OCI-LY1 (cell line): ENCODE results near the gene MELTF.

Source experiments
- H2AFZ ChIP-seq: fragments of 200-600 bp; sonication (generic), shearing (Covaris generic); 2 replicates; pipeline ENCODE4 v1.6.0; 2014; ENCODE audit warnings: antibody characterized with exemption, mild to moderate bottlenecking, low read length
- H3F3A ChIP-seq: fragments of 200-600 bp; sonication (generic), shearing (Covaris generic); 2 replicates; pipeline ENCODE4 v1.6.0; 2014; ENCODE audit warnings: mild to moderate bottlenecking, antibody characterized with exemption, low read length, moderate library complexity; ENCODE audit not compliant: insufficient read depth
- H3K27ac ChIP-seq: fragments of 200-600 bp; sonication (generic); 2 replicates; pipeline ENCODE4 v1.5.1; 2014; ENCODE audit warnings: low read length, mixed run types, mild to moderate bottlenecking, low read depth; ENCODE audit not compliant: poor library complexity, severe bottlenecking
- H3K27me3 ChIP-seq: fragments of 200-600 bp; sonication (generic); 2 replicates; pipeline ENCODE4 v1.6.0; 2014; ENCODE audit warnings: antibody characterized with exemption, mild to moderate bottlenecking, low read length, moderate library complexity; ENCODE audit not compliant: insufficient read depth
- H3K36me3 ChIP-seq: fragments of 200-600 bp; sonication (generic); 2 replicates; pipeline ENCODE4 v1.6.1; 2014; ENCODE audit warnings: mild to moderate bottlenecking, antibody characterized with exemption, low read length, moderate library complexity, mixed read lengths; ENCODE audit not compliant: insufficient read depth
- H3K4me1 ChIP-seq: fragments of 200-600 bp; sonication (generic); 2 replicates; pipeline ENCODE4 v1.5.1; 2014; ENCODE audit warnings: mild to moderate bottlenecking, low read length, moderate library complexity; ENCODE audit not compliant: insufficient read depth, severe bottlenecking
- H3K4me2 ChIP-seq: fragments of 200-600 bp; sonication (generic), shearing (Covaris generic); 2 replicates; pipeline ENCODE4 v1.6.1; 2014; ENCODE audit warnings: low read length
- H3K4me3 ChIP-seq: fragments of 200-600 bp; sonication (generic); 2 replicates; pipeline ENCODE4 v1.5.1; 2014; ENCODE audit warnings: low read length, low read depth, mild to moderate bottlenecking, mixed read lengths; ENCODE audit not compliant: poor library complexity, severe bottlenecking
- H3K79me2 ChIP-seq: fragments of 200-600 bp; shearing (Covaris generic); 2 replicates; pipeline ENCODE4 v1.6.1; 2016; ENCODE audit warnings: mixed run types, low read length, mixed read lengths; ENCODE audit not compliant: insufficient read depth
- H3K9ac ChIP-seq: fragments of 200-600 bp; sonication (generic), shearing (Covaris generic); 2 replicates; pipeline ENCODE4 v1.6.1; 2014; ENCODE audit warnings: mild to moderate bottlenecking, low read length, mixed read lengths
- H3K9me2 ChIP-seq: fragments of 200-600 bp; sonication (generic), shearing (Covaris generic); 2 replicates; pipeline ENCODE4 v1.6.1; 2014; ENCODE audit warnings: low read depth, mild to moderate bottlenecking, low read length, mixed read lengths
- H3K9me3 ChIP-seq: fragments of 200-600 bp; shearing (Covaris generic); 2 replicates; pipeline ENCODE4 v1.6.1; 2014; ENCODE audit warnings: low read length, mixed read lengths
- H4K20me1 ChIP-seq: fragments of 200-600 bp; sonication (generic), shearing (Covaris generic); 2 replicates; pipeline ENCODE4 v1.6.0; 2016; ENCODE audit warnings: mild to moderate bottlenecking, low read length; ENCODE audit not compliant: insufficient read depth
- CTCF ChIP-seq: fragments of 200-600 bp; sonication (generic), shearing (Covaris generic); IDR thresholded peaks from 2 replicates; pipeline ENCODE4 v1.5.1; 2017; ENCODE audit warnings: mild to moderate bottlenecking, antibody characterized with exemption, low read length, moderate library complexity, mixed read lengths
- EZH2 ChIP-seq: fragments of 200-600 bp; sonication (generic), shearing (Covaris generic); IDR thresholded peaks from 2 replicates; pipeline ENCODE4 v1.8.0; 2017; ENCODE audit warnings: borderline replicate concordance, mixed run types, mild to moderate bottlenecking, antibody characterized with exemption, low read length, moderate library complexity, mixed read lengths

Gene MELTF

GRCh38 chr3:197011780-197012539 lies 17.7 kb downstream of the MELTF start:
- Histone ChIP-seq H3F3A (no peaks in the 10 kb centered on the region), H3K9ac (no peak overlapping the region), H3K9me2 (no peaks in the 10 kb centered on the region), H2AFZ (no peak overlapping the region), H3K79me2 (no peaks in the 10 kb centered on the region), H3K4me1 (no peaks in the 10 kb centered on the region), H4K20me1 (no peaks in the 10 kb centered on the region), H3K4me2 (no peak overlapping the region), H3K9me3 (no peaks in the 10 kb centered on the region), H3K27ac (no peak overlapping the region), H3K27me3 (peaks cover 41% of the 10 kb centered on the region), H3K36me3 (no peaks in the 10 kb centered on the region), H3K4me3 (no peak overlapping the region)
- TF ChIP-seq CTCF (no peak), EZH2 (no peak)

- Histone ChIP-seq H3K79me2 (no peaks in the 10 kb centered on the region), H3K4me2 (no peak overlapping the region), H3K27ac (no peak overlapping the region), H3K36me3 (no peaks in the 10 kb centered on the region), H3K27me3 (peaks cover 39% of the 10 kb centered on the region), H3K4me3 (no peak overlapping the region), H3K9me2 (no peaks in the 10 kb centered on the region), H2AFZ (no peak overlapping the region), H4K20me1 (no peaks in the 10 kb centered on the region), H3K4me1 (no peaks in the 10 kb centered on the region), H3F3A (no peaks in the 10 kb centered on the region), H3K9ac (no peak overlapping the region), H3K9me3 (no peaks in the 10 kb centered on the region)
- TF ChIP-seq EZH2 (no peak), CTCF (no peak)
These were observed 18.9 kb downstream of the MELTF start for GRCh38 chr3:197010556-197011351.

- H3K9me2 ChIP-seq, result no peaks in the 10 kb centered on the region
- H3K4me1 ChIP-seq, result no peaks in the 10 kb centered on the region
- no peak overlapping the region for H3K27ac ChIP-seq
These were observed 20.0 kb downstream of the MELTF start for GRCh38 chr3:197009532-197010019.

More at GRCh38 chr3:197009532-197010019, 20.0 kb downstream of the MELTF start:
- Histone ChIP-seq H3K4me2 (no peak overlapping the region), H3K36me3 (no peaks in the 10 kb centered on the region), H3K79me2 (no peaks in the 10 kb centered on the region), H4K20me1 (no peaks in the 10 kb centered on the region), H3K4me3 (no peak overlapping the region), H3K9me3 (no peaks in the 10 kb centered on the region), H3K9ac (no peak overlapping the region), H2AFZ (no peak overlapping the region), H3K27me3 (peaks cover 36% of the 10 kb centered on the region), H3F3A (no peaks in the 10 kb centered on the region)
- TF ChIP-seq CTCF, result no peak
- TF ChIP-seq EZH2, result no peak
